ENCODE measurements around the gene OLIG3.

OLIG3 gene

GRCh38 chr6:137471497-137471896 lies 22.7 kb downstream of the OLIG3 start:
- no peak for DNase-seq (ENCODE audit: low read depth in 2 of 2)

GRCh38 chr6:137467211-137467610 lies 27.0 kb downstream of the OLIG3 start:
- DNase-seq (ENCODE audit: low read depth in 2 of 2) = no peak

GRCh38 chr6:137465378-137466009 lies 28.7 kb downstream of the OLIG3 start:
- DNase-seq (ENCODE audit: low read depth in 2 of 2) = no peak

- no peak for DNase-seq (ENCODE audit: low read depth in 2 of 2)
These were observed 41.8 kb downstream of the OLIG3 start for GRCh38 chr6:137452333-137452894.

GRCh38 chr6:137443901-137444300 lies 50.3 kb downstream of the OLIG3 start:
- DNase-seq (ENCODE audit: low read depth in 2 of 2) = no peak
